Effector memory CD8-positive, alpha-beta T cell (primary cell): ENCODE data around the gene OR1L6.

Experiments
- ATAC-seq: fragments of 150-1000 bp; cut with Tn5 transposase; replicated peaks from 2 replicates; pipeline ENCODE4 v1.10.0; 2021; ENCODE audit warnings: mild to moderate bottlenecking, moderate library complexity
- DNase-seq, 3 experiments: peaks; one replicate each; pipeline ENCODE4 v3.0.0; 2021
- H3K27ac Mint-ChIP-seq, 2 donors: one replicate each; pipeline ENCODE4 v1.8.0; 2022; ENCODE audit warnings: mild to moderate bottlenecking in 2 of 2, mixed read lengths in 2 of 2, moderate library complexity in 2 of 2
- H3K27me3 Mint-ChIP-seq, 2 donors: one replicate each; pipeline ENCODE4 v1.8.0; 2022; ENCODE audit warnings: mixed read lengths in 2 of 2
- H3K36me3 Mint-ChIP-seq: one replicate; pipeline ENCODE4 v1.8.0; 2022; ENCODE audit warnings: mild to moderate bottlenecking, moderate library complexity, mixed read lengths; ENCODE audit not compliant: insufficient read depth
- H3K4me1 Mint-ChIP-seq, 2 donors: one replicate each; pipeline ENCODE4 v1.8.0; 2022; ENCODE audit warnings: low read depth in 2 of 2, mixed read lengths in 2 of 2
- H3K4me3 Mint-ChIP-seq, 2 donors: one replicate each; pipeline ENCODE4 v1.8.0; 2022; ENCODE audit warnings: mild to moderate bottlenecking in 2 of 2, mixed read lengths in 2 of 2, moderate library complexity in 2 of 2
- H3K9me3 Mint-ChIP-seq, 2 donors: one replicate each; pipeline ENCODE4 v1.8.0; 2022; ENCODE audit warnings: mixed read lengths in 2 of 2

The OR1L6 gene

DNA sequence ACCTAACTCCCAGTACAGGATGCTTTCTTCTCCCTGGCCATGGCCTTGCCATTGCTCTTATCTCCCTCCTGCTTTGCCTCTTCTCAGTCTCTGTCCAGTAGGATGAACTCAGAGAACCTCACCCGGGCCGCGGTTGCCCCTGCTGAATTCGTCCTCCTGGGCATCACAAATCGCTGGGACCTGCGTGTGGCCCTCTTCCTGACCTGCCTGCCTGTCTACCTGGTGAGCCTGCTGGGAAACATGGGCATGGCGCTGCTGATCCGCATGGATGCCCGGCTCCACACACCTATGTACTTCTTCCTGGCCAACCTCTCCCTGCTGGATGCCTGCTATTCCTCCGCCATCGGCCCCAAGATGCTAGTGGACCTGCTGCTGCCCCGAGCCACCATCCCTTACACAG is 46.7 kb downstream of the OR1L6 start, which contains the start of gene OR5C1:
TSS of gene OR5C1 (plus strand) at position 103 of the 400 bp plus-strand sequence. CDS start at position 103, 0 bp downstream.
- no peaks in the 10 kb centered on the region for H3K27me3 Mint-ChIP-seq
- no peaks in the 10 kb centered on the region for H3K9me3 Mint-ChIP-seq
- DNase-seq = no peak
- no peaks in the 10 kb centered on the region for H3K4me1 Mint-ChIP-seq
- no peak within 1 kb of the TSS for H3K27ac Mint-ChIP-seq
- no peak for ATAC-seq
- peaks cover 3% of the 10 kb centered on the region for H3K36me3 Mint-ChIP-seq
- H3K4me3 Mint-ChIP-seq = no peak within 1 kb of the TSS

DNA sequence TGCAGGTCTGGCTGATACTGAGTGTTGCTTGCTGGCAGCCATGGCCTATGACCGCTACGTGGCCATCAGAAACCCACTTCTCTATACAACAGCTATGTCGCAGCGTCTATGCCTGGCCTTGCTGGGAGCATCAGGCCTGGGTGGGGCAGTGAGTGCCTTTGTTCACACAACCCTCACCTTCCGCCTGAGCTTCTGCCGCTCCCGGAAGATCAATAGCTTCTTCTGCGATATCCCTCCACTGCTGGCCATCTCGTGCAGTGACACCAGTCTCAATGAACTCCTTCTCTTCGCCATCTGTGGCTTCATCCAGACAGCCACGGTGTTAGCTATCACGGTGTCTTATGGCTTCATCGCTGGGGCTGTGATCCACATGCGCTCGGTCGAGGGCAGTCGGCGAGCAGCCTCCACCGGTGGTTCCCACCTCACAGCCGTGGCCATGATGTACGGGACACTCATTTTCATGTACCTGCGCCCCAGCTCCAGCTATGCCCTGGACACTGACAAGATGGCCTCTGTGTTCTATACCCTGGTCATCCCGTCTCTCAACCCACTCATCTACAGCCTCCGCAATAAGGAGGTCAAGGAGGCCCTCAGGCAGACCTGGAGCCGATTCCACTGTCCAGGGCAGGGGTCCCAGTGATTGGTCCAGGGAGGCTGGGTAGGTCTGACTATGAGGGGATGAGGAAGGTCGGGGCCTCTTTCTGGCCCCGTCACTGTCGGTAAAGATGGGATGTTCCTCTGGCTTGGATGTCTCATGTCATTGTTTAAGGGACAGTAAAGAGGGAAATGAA is 47.3 kb downstream of the OR1L6 start:
- ATAC-seq = no peak
- H3K27ac Mint-ChIP-seq = no peak overlapping the region

GRCh38 chr9:122791872-122792669 is 50.0 kb downstream of the OR1L6 start:
- no peaks in the 10 kb centered on the region for H3K27me3 Mint-ChIP-seq
- H3K36me3 Mint-ChIP-seq = no peaks in the 10 kb centered on the region
- no peaks in the 10 kb centered on the region for H3K4me1 Mint-ChIP-seq
- DNase-seq (no peak), ATAC-seq (no peak)
- no peaks in the 10 kb centered on the region for H3K9me3 Mint-ChIP-seq
- H3K27ac Mint-ChIP-seq = no peak overlapping the region
- no peak overlapping the region for H3K4me3 Mint-ChIP-seq

More for the DNA sequence above, 47.3 kb downstream of the OR1L6 start:
- Mint-ChIP-seq H3K9me3 (no peaks in the 10 kb centered on the region), H3K4me3 (no peak overlapping the region), H3K4me1 (no peaks in the 10 kb centered on the region), H3K36me3 (peaks cover 3% of the 10 kb centered on the region), H3K27me3 (no peaks in the 10 kb centered on the region)
- no peak for DNase-seq

DNA sequence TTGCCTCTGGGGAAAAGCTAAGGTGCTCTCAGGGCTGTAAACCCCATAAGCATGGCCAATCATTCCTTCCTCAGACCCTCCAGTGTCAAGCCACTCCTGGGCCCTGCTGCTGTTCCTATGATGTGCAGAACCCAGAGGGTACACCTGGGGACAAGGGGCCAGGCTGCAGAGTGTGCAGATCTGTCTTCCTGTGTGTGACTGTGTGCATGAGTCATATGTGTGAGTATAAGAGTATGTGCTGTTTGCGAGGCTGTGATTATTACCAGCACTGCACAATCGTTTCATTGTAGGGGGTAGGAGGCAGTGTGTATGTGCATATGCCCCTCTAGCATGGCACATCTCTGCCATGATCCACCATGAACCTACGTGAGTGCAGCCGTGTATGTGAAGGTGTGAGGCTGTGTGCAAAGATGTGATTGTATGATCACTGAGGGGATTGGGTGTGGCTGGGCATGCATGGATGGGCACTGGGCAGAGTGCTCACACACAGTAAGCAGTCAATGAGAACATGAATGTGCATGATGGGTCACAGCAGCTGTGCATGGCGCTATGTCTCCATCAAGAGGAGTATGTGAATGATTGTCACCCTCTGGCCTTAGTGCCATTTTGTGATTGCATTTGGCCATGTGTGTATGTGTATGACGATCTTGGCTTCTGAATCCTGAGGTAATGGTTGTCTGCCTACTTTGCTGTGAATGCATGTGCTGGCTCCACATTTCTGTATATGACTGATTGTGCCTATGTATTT is 55.4 kb downstream of the OR1L6 start:
- ATAC-seq = no peak
- Mint-ChIP-seq H3K4me1 (no peaks in the 10 kb centered on the region), H3K4me3 (no peak overlapping the region), H3K27me3 (no peaks in the 10 kb centered on the region), H3K27ac (no peak overlapping the region), H3K9me3 (no peaks in the 10 kb centered on the region), H3K36me3 (no peaks in the 10 kb centered on the region)
- no peak for DNase-seq
